Measurements from ENCODE around the gene SFN. TPM values are rescaled to one million over a fixed set of nuclear protein-coding genes. Genes with fewer than 3 reads are reported as not detected.

Gene SFN
- total and polyA plus RNA-seq, 2 donors (not counting 3 experiments of a cell fraction or from before 2014, with no cell fraction given) = 0.08 to 0.33 TPM

- H3K9me1 ChIP-seq (replicated peaks; ENCODE audit: control insufficient read depth, extremely low read depth, insufficient read depth, low read length) = no peaks in the 10 kb centered on the region
- peak overlapping the region; percentile 44 for H3K4me2 ChIP-seq (ENCODE audit: insufficient read depth, low read length)
- BruUV-seq (replicated peaks) = TSS peak; percentile 99
- ChIA-PET POLR2A (interaction anchor here (0.6 to 1.9 kb wide), 5 partner anchors 10 to 197 kb away, joined by 3 to 17 read pairs (median 5); partner anchors contain the start of gene GPATCH3), CTCF (interaction anchor here (0.6 to 1.3 kb wide), 8 partner anchors 10 to 288 kb away, joined by 3 to 9 read pairs (median 3); partner anchors contain the start of genes GPATCH3 and ZDHHC18)
- FAIRE-seq = no peak
- no peaks in the 10 kb centered on the region for H3K27me3 ChIP-seq (ENCODE audit: control insufficient read depth in 2 of 2, insufficient read depth in 2 of 2, low read length in 2 of 2)
- H3K79me2 ChIP-seq (ENCODE audit: control insufficient read depth, insufficient read depth, low read length) = peaks cover 18% of the 10 kb centered on the region
- H3K4me1 ChIP-seq (ENCODE audit: control insufficient read depth, extremely low read depth, insufficient read depth, low read length) = peaks cover 6% of the 10 kb centered on the region
- peak overlapping the region; percentile 52 for H3K9ac ChIP-seq (replicated peaks; ENCODE audit: extremely low read depth, insufficient read depth, low read length)
- peaks cover 9 to 30% of the 10 kb centered on the region in 2 experiments for H3K36me3 ChIP-seq (ENCODE audit: control insufficient read depth in 2 of 2, extremely low read depth in 1 of 2, insufficient read depth in 2 of 2, low read length in 2 of 2)
- intact Hi-C loops (cut with micrococcal nuclease) (no loop called here), dilution Hi-C loops (cut with MboI; ENCODE audit: extremely low pct_ligation_motif_present, low sequenced_read_pairs) (no loop called here)
- H3K9me3 ChIP-seq (replicated peaks; ENCODE audit: control insufficient read depth, insufficient read depth, low read length) = no peaks in the 10 kb centered on the region
- peak overlapping the region; percentile 18 to 82 (median 54) for H3K4me3 ChIP-seq (replicated peaks in 1 of 3; ENCODE audit: insufficient read depth in 1 of 3, low read depth in 1 of 3, low read length in 3 of 3)
- no peaks in the 10 kb centered on the region for H4K20me1 ChIP-seq (replicated peaks; ENCODE audit: control insufficient read depth, extremely low read depth, insufficient read depth, low read length)
- no peak for DNase-seq (ENCODE audit: low read depth, low spot score)
- peak overlapping the region; percentile 41 for H2AFZ ChIP-seq (ENCODE audit: low read depth, low read length)
- TF ChIP-seq CTCF (IDR thresholded peaks at IDR 0.05; ENCODE audit: extremely low read depth in 1 of 2, insufficient read depth in 1 of 2, low read depth in 1 of 2, low read length in 2 of 2) (no peak), POLR2AphosphoS5 (IDR thresholded peaks at IDR 0.05; ENCODE audit: insufficient read depth, low read depth, low read length) (peak; percentile 5)
- H3K27ac ChIP-seq (ENCODE audit: insufficient read depth, low read depth, low read length) = peak overlapping the region; percentile 46
Measured at GRCh38 chr1:26890467-26890796, 27.5 kb downstream of the SFN start.

- TF ChIP-seq CTCF (IDR thresholded peaks at IDR 0.05; ENCODE audit: extremely low read depth in 1 of 2, insufficient read depth in 1 of 2, low read depth in 1 of 2, low read length in 2 of 2) (no peak), POLR2A (IDR thresholded peaks at IDR 0.05; ENCODE audit: low read depth, low read length) (no peak), JUN (IDR thresholded peaks at IDR 0.05; ENCODE audit: borderline replicate concordance, insufficient read depth, insufficient read length, low read depth) (no peak), POLR2AphosphoS5 (IDR thresholded peaks at IDR 0.05; ENCODE audit: insufficient read depth, low read depth, low read length) (no peak), MYC (IDR thresholded peaks at IDR 0.05; ENCODE audit: low read depth, low read length) (no peak), FOS (IDR thresholded peaks at IDR 0.05; ENCODE audit: borderline replicate concordance, insufficient read depth, low read length) (no peak), GATA2 (IDR thresholded peaks at IDR 0.05; ENCODE audit: insufficient read depth, insufficient read length, low read depth, low read length) (no peak), EZH2 (IDR thresholded peaks at IDR 0.05; ENCODE audit: borderline replicate concordance, low read depth, low read length, severe bottlenecking) (no peak), MAX (IDR thresholded peaks at IDR 0.05; ENCODE audit: insufficient read depth, insufficient read length) (no peak)
- Histone ChIP-seq H3K4me1 (ENCODE audit: control insufficient read depth, extremely low read depth, insufficient read depth, low read length) (peaks cover 8% of the 10 kb centered on the region), H2AFZ (ENCODE audit: low read depth, low read length) (no peak overlapping the region), H3K4me2 (ENCODE audit: insufficient read depth, low read length) (no peak overlapping the region), H3K4me3 (replicated peaks in 1 of 3; ENCODE audit: insufficient read depth in 1 of 3, low read depth in 1 of 3, low read length in 3 of 3) (no peak overlapping the region), H3K27ac (ENCODE audit: insufficient read depth, low read depth, low read length) (no peak overlapping the region), H3K36me3 (ENCODE audit: control insufficient read depth in 2 of 2, extremely low read depth in 1 of 2, insufficient read depth in 2 of 2, low read length in 2 of 2) (peaks cover 0 to 25% of the 10 kb centered on the region in 2 experiments), H3K9me1 (replicated peaks; ENCODE audit: control insufficient read depth, extremely low read depth, insufficient read depth, low read length) (no peaks in the 10 kb centered on the region), H3K79me2 (ENCODE audit: control insufficient read depth, insufficient read depth, low read length) (peaks cover 16% of the 10 kb centered on the region), H3K27me3 (ENCODE audit: control insufficient read depth in 2 of 2, insufficient read depth in 2 of 2, low read length in 2 of 2) (no peaks in the 10 kb centered on the region), H3K9ac (replicated peaks; ENCODE audit: extremely low read depth, insufficient read depth, low read length) (no peak overlapping the region), H4K20me1 (replicated peaks; ENCODE audit: control insufficient read depth, extremely low read depth, insufficient read depth, low read length) (no peaks in the 10 kb centered on the region), H3K9me3 (replicated peaks; ENCODE audit: control insufficient read depth, insufficient read depth, low read length) (no peaks in the 10 kb centered on the region)
- no TSS peak for BruUV-seq (replicated peaks)
- DNase-seq (ENCODE audit: low read depth, low spot score) (no peak), FAIRE-seq (no peak)
- ChIA-PET POLR2A (no interaction called here), CTCF (no interaction called here)
- intact Hi-C loops (cut with micrococcal nuclease) = no loop called here
- dilution Hi-C loops (cut with MboI; ENCODE audit: extremely low pct_ligation_motif_present, low sequenced_read_pairs) = no loop called here
Measured at GRCh38 chr1:26894263-26894662, 31.3 kb downstream of the SFN start.
